ENCODE results near the gene MORC1. TPM values are rescaled to one million over a fixed set of nuclear protein-coding genes. Genes with fewer than 3 reads are reported as not detected.
A peak's percentile ranks its signal among the peaks of the same experiment; 100 is the strongest.

MORC1 gene
- total RNA-seq (2021; ENCODE audit: unreplicated experiment), result not detected
- not detected for polyA plus RNA-seq (2012; ENCODE audit: insufficient read length)
- Bru-seq, nascent RNA, result percentile 0 among the genes with signal in this experiment
- BruChase-seq, experiment 1, labeled RNA remaining after a 2-hour chase, result not detected
- not detected for BruChase-seq, experiment 2, labeled RNA remaining after a 6-hour chase
- long read RNA-seq, result 0 reads

DNA sequence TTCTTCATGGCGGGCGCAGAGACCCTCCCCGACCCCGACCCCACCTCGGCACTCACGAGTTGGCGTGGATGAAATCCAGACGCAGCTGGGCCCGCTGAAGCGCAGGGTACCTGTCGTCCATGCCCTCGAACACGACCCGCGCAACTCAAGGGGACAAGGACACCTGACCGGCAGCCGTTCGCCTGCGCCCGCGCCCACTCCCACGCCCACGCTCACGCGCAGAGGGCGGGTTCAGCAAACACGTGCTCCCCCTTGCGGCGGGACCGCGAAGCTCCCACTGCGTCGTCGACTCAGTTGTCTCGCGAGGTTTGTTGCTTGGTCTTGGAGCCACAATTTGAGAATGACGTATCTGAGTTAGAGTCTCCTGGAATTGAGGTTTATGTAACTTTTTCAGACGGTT lies at the start of gene MORC1:
TSS of gene MORC1 (minus strand) at position 196 of the 400 bp plus-strand sequence. CDS start at position 121, 75 bp downstream.
- intact Hi-C loops (cut with micrococcal nuclease; ENCODE audit: unreplicated experiment), result no loop called here
- H3K4me3 ChIP-seq (ENCODE audit: low read depth in 2 of 2, low read length in 2 of 2), result no peak within 1 kb of the TSS
- no peaks in the 10 kb centered on the region for H3K36me3 ChIP-seq (ENCODE audit: control insufficient read depth, insufficient read depth, low read length)
- no peak within 1 kb of the TSS for H3K27ac ChIP-seq (ENCODE audit: low read length)
- no peak for ATAC-seq
- no peaks in the 10 kb centered on the region; the same call in 1 of the 2 replicates for H3K27me3 ChIP-seq (ENCODE audit: control insufficient read depth, insufficient read depth, low read length)
- DNase-seq (ENCODE audit: low read depth, low spot score), result no peak
- CTCF ChIA-PET, result no interaction called here
- BruUV-seq (replicated peaks), result no TSS peak
- in situ Hi-C loops (cut with HindIII; ENCODE audit: low pct_unique_long_range_greater_than_20kb, low sequenced_read_pairs), result no loop called here
- no peaks in the 10 kb centered on the region for H3K9me3 ChIP-seq (ENCODE audit: control insufficient read depth, insufficient read depth, low read depth, low read length)
- H3K4me1 ChIP-seq (ENCODE audit: control insufficient read depth, insufficient read depth, low read length), result no peaks in the 10 kb centered on the region
- POLR2A ChIA-PET, result no interaction called here
- no peak for TF ChIP-seq CTCF (IDR thresholded peaks at IDR 0.05)
- TF ChIP-seq TCF7L2 (IDR thresholded peaks at IDR 0.05; ENCODE audit: low read depth, low read length), result no peak
- TF ChIP-seq POLR2AphosphoS5 (IDR thresholded peaks at IDR 0.05; ENCODE audit: low read depth, low read length), result no peak
- no peak for TF ChIP-seq SIN3A (IDR thresholded peaks at IDR 0.05; ENCODE audit: borderline replicate concordance, insufficient read depth, low read depth, low read length)
- no peak for TF ChIP-seq REST (IDR thresholded peaks at IDR 0.05; ENCODE audit: insufficient read depth in 1 of 2, low read depth in 2 of 2, low read length in 1 of 2)

DNA sequence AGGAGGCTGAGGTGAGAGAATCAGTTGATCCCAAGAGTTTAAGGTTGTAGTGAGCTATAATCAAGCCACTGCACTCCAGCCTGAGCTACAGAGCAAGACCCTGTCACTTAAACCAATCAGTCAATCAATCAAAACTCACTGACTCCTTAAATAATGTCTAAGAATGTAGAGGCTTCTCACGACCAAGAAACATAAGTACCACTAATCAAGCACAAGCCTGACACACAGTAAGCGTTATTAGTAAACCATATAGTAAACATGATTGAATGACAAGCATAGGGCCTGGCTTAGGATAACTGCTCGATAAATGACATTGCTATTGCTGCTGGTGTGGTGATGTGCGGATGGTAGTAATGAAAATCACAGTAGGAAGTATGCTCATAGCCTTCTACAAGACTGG lies 48.0 kb upstream of the MORC1 start:
- in situ Hi-C loops (cut with HindIII; ENCODE audit: low pct_unique_long_range_greater_than_20kb, low sequenced_read_pairs), result no loop called here
- TF ChIP-seq REST (IDR thresholded peaks at IDR 0.05; ENCODE audit: insufficient read depth in 1 of 2, low read depth in 2 of 2, low read length in 1 of 2) (no peak), TCF7L2 (IDR thresholded peaks at IDR 0.05; ENCODE audit: low read depth, low read length) (no peak), POLR2AphosphoS5 (IDR thresholded peaks at IDR 0.05; ENCODE audit: low read depth, low read length) (no peak), SIN3A (IDR thresholded peaks at IDR 0.05; ENCODE audit: borderline replicate concordance, insufficient read depth, low read depth, low read length) (no peak), CTCF (IDR thresholded peaks at IDR 0.05) (no peak)
- intact Hi-C loops (cut with micrococcal nuclease; ENCODE audit: unreplicated experiment), result no loop called here
- BruUV-seq (replicated peaks), result no TSS peak
- Histone ChIP-seq H3K4me3 (ENCODE audit: low read depth in 2 of 2, low read length in 2 of 2) (no peak overlapping the region), H3K27me3 (ENCODE audit: control insufficient read depth, insufficient read depth, low read length) (no peaks in the 10 kb centered on the region), H3K4me1 (ENCODE audit: control insufficient read depth, insufficient read depth, low read length) (no peaks in the 10 kb centered on the region), H3K27ac (ENCODE audit: low read length) (no peak overlapping the region), H3K9me3 (ENCODE audit: control insufficient read depth, insufficient read depth, low read depth, low read length) (no peaks in the 10 kb centered on the region), H3K36me3 (ENCODE audit: control insufficient read depth, insufficient read depth, low read length) (no peaks in the 10 kb centered on the region)
- DNase-seq (ENCODE audit: low read depth, low spot score) (no peak), ATAC-seq (no peak)
- ChIA-PET POLR2A (no interaction called here), CTCF (no interaction called here)

Measured in Panc1 (cell line).